Astrocyte (in vitro differentiated cells and primary cell): ENCODE measurements around the gene TGM1.

Experiments used
- EZH2 ChIP-seq: IDR thresholded peaks from 2 replicates; pipeline ENCODE4 v1.6.1; 2012; ENCODE audit warnings: mild to moderate bottlenecking, low read length, inconsistent platforms; ENCODE audit not compliant: insufficient read depth
- TF ChIP-seq, protein P1 (sequence below): IDR thresholded peaks from 2 replicates; pipeline ENCODE4 v1.5.1; 2011; ENCODE audit warnings: low read depth, mild to moderate bottlenecking, inconsistent platforms, low read length, moderate library complexity; ENCODE audit not compliant: insufficient read depth

DNA sequence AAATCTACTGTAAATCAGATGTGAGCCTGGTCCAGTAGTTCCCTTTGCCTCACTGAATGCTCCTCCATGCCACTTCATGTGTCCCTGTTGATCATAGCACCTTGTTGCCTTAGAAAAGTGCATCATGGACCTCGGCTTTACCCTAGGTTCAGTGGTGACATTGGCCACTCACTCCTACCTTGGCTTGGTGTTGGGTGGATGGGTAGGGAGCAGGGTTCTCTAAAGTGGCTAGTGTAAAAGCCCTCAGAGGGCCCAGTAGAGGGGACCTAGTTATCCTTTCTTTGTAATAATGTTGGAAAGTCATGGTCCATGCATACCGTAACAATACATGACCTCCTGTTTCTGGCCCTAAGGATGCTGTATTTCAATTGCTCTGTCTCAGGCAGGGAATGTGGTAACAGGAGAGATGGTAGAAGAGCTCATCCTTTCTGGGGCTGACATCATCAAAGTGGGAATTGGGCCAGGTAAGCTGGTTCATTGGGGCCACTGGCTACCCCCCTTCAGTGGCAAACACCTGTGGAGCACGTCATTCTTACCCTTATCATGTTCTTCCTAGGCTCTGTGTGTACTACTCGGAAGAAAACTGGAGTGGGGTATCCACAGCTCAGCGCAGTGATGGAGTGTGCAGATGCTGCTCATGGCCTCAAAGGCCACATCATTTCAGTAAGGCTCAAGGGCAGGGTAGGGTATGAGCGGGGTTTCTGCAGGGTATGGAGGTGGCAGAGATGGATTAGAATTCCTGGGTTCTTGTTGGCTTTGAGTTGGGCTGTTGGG, 26.1 kb downstream of the TGM1 start:
- TF ChIP-seq, protein P1, sequence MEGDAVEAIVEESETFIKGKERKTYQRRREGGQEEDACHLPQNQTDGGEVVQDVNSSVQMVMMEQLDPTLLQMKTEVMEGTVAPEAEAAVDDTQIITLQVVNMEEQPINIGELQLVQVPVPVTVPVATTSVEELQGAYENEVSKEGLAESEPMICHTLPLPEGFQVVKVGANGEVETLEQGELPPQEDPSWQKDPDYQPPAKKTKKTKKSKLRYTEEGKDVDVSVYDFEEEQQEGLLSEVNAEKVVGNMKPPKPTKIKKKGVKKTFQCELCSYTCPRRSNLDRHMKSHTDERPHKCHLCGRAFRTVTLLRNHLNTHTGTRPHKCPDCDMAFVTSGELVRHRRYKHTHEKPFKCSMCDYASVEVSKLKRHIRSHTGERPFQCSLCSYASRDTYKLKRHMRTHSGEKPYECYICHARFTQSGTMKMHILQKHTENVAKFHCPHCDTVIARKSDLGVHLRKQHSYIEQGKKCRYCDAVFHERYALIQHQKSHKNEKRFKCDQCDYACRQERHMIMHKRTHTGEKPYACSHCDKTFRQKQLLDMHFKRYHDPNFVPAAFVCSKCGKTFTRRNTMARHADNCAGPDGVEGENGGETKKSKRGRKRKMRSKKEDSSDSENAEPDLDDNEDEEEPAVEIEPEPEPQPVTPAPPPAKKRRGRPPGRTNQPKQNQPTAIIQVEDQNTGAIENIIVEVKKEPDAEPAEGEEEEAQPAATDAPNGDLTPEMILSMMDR = no peak
- TF ChIP-seq EZH2 = no peak
